Measurements from ENCODE around the gene KIAA0408. TPM values are rescaled to one million over a fixed set of nuclear protein-coding genes. Genes with fewer than 3 reads are reported as not detected.

The KIAA0408 gene
- total RNA-seq, 2 experiments from 2014 or later: 0.44 to 0.46 TPM

DNA sequence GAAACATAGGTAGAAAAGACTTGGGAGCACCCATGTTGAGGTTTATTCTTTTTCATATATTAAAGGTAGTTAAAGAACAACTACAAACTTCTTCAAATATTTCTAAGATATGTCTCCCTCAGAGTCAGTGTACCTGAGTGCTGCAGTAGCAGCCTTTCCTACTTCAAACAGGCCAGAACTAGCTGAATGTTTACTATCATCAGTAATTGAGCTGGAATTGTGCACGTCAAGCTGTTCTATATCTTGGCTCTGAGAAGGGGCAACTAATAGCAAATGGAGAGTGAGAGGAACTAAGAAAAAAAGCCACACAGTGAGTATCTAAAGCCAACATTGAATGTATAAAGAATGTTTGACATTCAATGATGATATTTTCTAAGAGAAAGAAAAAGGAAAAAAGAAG is 38.2 kb upstream of the KIAA0408 start:
- Histone ChIP-seq H3K36me3 (ENCODE audit: insufficient read depth, low read length) (no peaks in the 10 kb centered on the region), H3K4me2 (ENCODE audit: low read length) (no peak overlapping the region), H3K9me3 (ENCODE audit: low read length) (no peaks in the 10 kb centered on the region), H3K4me3 (ENCODE audit: low read depth, low read length, poor library complexity, severe bottlenecking) (no peak overlapping the region), H3K4me1 (ENCODE audit: insufficient read depth, low read length, poor library complexity, severe bottlenecking) (no peaks in the 10 kb centered on the region), H4K20me1 (ENCODE audit: insufficient read depth, low read length) (no peaks in the 10 kb centered on the region), H3K27ac (ENCODE audit: low read depth, low read length, poor library complexity, severe bottlenecking) (no peak overlapping the region), H3K9me2 (ENCODE audit: insufficient read depth, low read length) (no peaks in the 10 kb centered on the region), H3K79me2 (ENCODE audit: insufficient read depth, low read depth, low read length) (no peaks in the 10 kb centered on the region), H2AFZ (ENCODE audit: low read length) (no peak overlapping the region)
- DNase-seq (ENCODE audit: low spot score): no peak
- BruUV-seq (replicated peaks): no TSS peak
- CTCF ChIA-PET (ENCODE audit: unreplicated experiment): no interaction called here
- POLR2A ChIA-PET: interaction anchor here (0.7 kb wide), 1 partner anchor 23 kb away, joined by 3 read pairs; no protein-coding TSS in a partner anchor
- intact Hi-C loops (cut with micrococcal nuclease; ENCODE audit: unreplicated experiment): no loop called here
- TF ChIP-seq, protein P1, sequence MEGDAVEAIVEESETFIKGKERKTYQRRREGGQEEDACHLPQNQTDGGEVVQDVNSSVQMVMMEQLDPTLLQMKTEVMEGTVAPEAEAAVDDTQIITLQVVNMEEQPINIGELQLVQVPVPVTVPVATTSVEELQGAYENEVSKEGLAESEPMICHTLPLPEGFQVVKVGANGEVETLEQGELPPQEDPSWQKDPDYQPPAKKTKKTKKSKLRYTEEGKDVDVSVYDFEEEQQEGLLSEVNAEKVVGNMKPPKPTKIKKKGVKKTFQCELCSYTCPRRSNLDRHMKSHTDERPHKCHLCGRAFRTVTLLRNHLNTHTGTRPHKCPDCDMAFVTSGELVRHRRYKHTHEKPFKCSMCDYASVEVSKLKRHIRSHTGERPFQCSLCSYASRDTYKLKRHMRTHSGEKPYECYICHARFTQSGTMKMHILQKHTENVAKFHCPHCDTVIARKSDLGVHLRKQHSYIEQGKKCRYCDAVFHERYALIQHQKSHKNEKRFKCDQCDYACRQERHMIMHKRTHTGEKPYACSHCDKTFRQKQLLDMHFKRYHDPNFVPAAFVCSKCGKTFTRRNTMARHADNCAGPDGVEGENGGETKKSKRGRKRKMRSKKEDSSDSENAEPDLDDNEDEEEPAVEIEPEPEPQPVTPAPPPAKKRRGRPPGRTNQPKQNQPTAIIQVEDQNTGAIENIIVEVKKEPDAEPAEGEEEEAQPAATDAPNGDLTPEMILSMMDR (conservative IDR thresholded peaks at IDR 0.05; ENCODE audit: low read length): no peak
- TF ChIP-seq EZH2phosphoT487 (IDR thresholded peaks at IDR 0.05; ENCODE audit: borderline replicate concordance, low read depth, low read length): no peak

- no peak overlapping the region for H3K4me3 ChIP-seq (ENCODE audit: low read depth, low read length, poor library complexity, severe bottlenecking)
- no peaks in the 10 kb centered on the region for H3K4me1 ChIP-seq (ENCODE audit: insufficient read depth, low read length, poor library complexity, severe bottlenecking)
- no peaks in the 10 kb centered on the region for H3K36me3 ChIP-seq (ENCODE audit: insufficient read depth, low read length)
- DNase-seq (ENCODE audit: low spot score): no peak
- intact Hi-C loops (cut with micrococcal nuclease; ENCODE audit: unreplicated experiment): no loop called here
- H3K9me2 ChIP-seq (ENCODE audit: insufficient read depth, low read length): no peaks in the 10 kb centered on the region
- H2AFZ ChIP-seq (ENCODE audit: low read length): no peak overlapping the region
- no peak overlapping the region for H3K4me2 ChIP-seq (ENCODE audit: low read length)
- CTCF ChIA-PET (ENCODE audit: unreplicated experiment): no interaction called here
- BruUV-seq (replicated peaks): no TSS peak
- no peaks in the 10 kb centered on the region for H4K20me1 ChIP-seq (ENCODE audit: insufficient read depth, low read length)
- no peak overlapping the region for H3K27ac ChIP-seq (ENCODE audit: low read depth, low read length, poor library complexity, severe bottlenecking)
- no peaks in the 10 kb centered on the region for H3K79me2 ChIP-seq (ENCODE audit: insufficient read depth, low read depth, low read length)
- no peaks in the 10 kb centered on the region for H3K9me3 ChIP-seq (ENCODE audit: low read length)
- POLR2A ChIA-PET: interaction anchor here (0.6 kb wide), 2 partner anchors 507 to 661 kb away, joined by 3 to 4 read pairs; no protein-coding TSS in a partner anchor
- TF ChIP-seq EZH2phosphoT487 (IDR thresholded peaks at IDR 0.05; ENCODE audit: borderline replicate concordance, low read depth, low read length): no peak
These were observed 37.3 kb upstream of the KIAA0408 start for GRCh38 chr6:127496471-127496870.

DNA sequence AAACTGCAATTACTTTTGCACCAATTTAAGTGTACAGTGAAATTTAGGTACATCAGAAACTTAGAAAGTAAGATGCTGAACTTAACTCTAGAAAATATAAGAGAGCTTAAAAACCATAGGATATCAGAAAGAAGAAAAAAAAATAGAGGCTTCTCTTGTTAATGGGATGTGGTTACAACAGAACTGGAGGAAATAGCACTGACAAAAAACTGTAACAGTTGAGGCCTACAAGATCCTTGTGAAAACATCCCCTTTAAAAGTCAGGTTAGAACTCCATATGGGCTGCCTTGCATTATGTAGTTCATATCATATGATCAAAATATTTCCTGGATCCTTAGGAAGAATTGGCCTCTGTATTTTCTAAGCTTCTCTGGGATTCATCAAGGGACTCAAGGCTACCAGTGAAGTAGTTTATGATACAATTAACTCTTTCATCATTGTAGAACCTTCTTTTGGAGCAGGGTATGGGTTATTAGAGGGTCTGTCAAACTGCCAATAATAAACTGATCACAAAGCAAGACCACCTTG is 35.1 kb upstream of the KIAA0408 start:
- CTCF ChIA-PET (ENCODE audit: unreplicated experiment): no interaction called here
- no peaks in the 10 kb centered on the region for H3K79me2 ChIP-seq (ENCODE audit: insufficient read depth, low read depth, low read length)
- POLR2A ChIA-PET: interaction anchor here (0.6 to 0.9 kb wide), 3 partner anchors 8 to 1439 kb away, joined by 3 to 6 read pairs (median 4); no protein-coding TSS in a partner anchor
- no peaks in the 10 kb centered on the region for H3K36me3 ChIP-seq (ENCODE audit: insufficient read depth, low read length)
- H3K4me1 ChIP-seq (ENCODE audit: insufficient read depth, low read length, poor library complexity, severe bottlenecking): no peaks in the 10 kb centered on the region
- DNase-seq (ENCODE audit: low spot score): no peak
- no peak for TF ChIP-seq EZH2phosphoT487 (IDR thresholded peaks at IDR 0.05; ENCODE audit: borderline replicate concordance, low read depth, low read length)
- TF ChIP-seq, protein P1 (conservative IDR thresholded peaks at IDR 0.05; ENCODE audit: low read length): no peak
- H3K9me3 ChIP-seq (ENCODE audit: low read length): no peaks in the 10 kb centered on the region
- H3K4me2 ChIP-seq (ENCODE audit: low read length): no peak overlapping the region
- H3K27ac ChIP-seq (ENCODE audit: low read depth, low read length, poor library complexity, severe bottlenecking): no peak overlapping the region
- no peaks in the 10 kb centered on the region for H3K9me2 ChIP-seq (ENCODE audit: insufficient read depth, low read length)
- H4K20me1 ChIP-seq (ENCODE audit: insufficient read depth, low read length): no peaks in the 10 kb centered on the region
- H2AFZ ChIP-seq (ENCODE audit: low read length): no peak overlapping the region
- H3K4me3 ChIP-seq (ENCODE audit: low read depth, low read length, poor library complexity, severe bottlenecking): no peak overlapping the region
- intact Hi-C loops (cut with micrococcal nuclease; ENCODE audit: unreplicated experiment): no loop called here
- BruUV-seq (replicated peaks): no TSS peak

Measured in OCI-LY7 (cell line).